NT2/D1 (cell line): ENCODE results near the gene NAT10.

Experiments
- SUZ12 ChIP-seq: IDR thresholded peaks from 2 replicates; pipeline ENCODE4 v1.6.1; 2011; ENCODE audit not compliant: insufficient read length, insufficient read depth; ENCODE audit errors: extremely low read depth
- ZNF274 ChIP-seq: IDR thresholded peaks from 2 replicates; pipeline ENCODE4 v1.6.1; 2011; ENCODE audit warnings: mild to moderate bottlenecking, low read depth, low read length

GRCh38 chr11:34126959-34127848 lies 21.8 kb downstream of the NAT10 start:
- TF ChIP-seq SUZ12 (no peak), ZNF274 (no peak)
